Lung (tissue), 12 donors: ENCODE results near the gene ANKRD33B. TPM values are rescaled to one million over a fixed set of nuclear protein-coding genes. Genes with fewer than 3 reads are reported as not detected.

Source experiments
- ATAC-seq: fragments of 200-7000 bp; cut with Tn5 transposase; one replicate; pipeline ENCODE4 v1.9.1; 2020; ENCODE audit warnings: moderate number of reproducible peaks; ENCODE audit not compliant: insufficient read depth, low FRiP score
- DNase-seq, 3 donors: peaks; one replicate each; pipeline ENCODE4 v3.0.0-alpha.2; 2013 to 2017
- H3K27ac ChIP-seq, 2 donors: one replicate each; pipeline ENCODE4 v1.5.1; 2013; ENCODE audit warnings: mild to moderate bottlenecking in 2 of 2, moderate library complexity in 2 of 2, control low read depth in 1 of 2, inconsistent platforms in 1 of 2, low read depth in 1 of 2, low read length in 1 of 2
- H3K27me3 ChIP-seq, 3 donors: one replicate each; pipeline ENCODE4 v1.5.1; 2013; ENCODE audit warnings: low read length in 2 of 3; ENCODE audit not compliant: control insufficient read depth in 3 of 3, insufficient read depth in 3 of 3
- H3K36me3 ChIP-seq, 4 donors: one replicate each; pipeline ENCODE4 v1.5.1; 2013; ENCODE audit warnings: low read length in 4 of 4, mild to moderate bottlenecking in 1 of 4, moderate library complexity in 1 of 4; ENCODE audit not compliant: control insufficient read depth in 4 of 4, insufficient read depth in 4 of 4
- H3K4me1 ChIP-seq, 5 donors: one replicate each; pipeline ENCODE4 v1.5.1; 2013; ENCODE audit warnings: low read length in 5 of 5, mild to moderate bottlenecking in 2 of 5, moderate library complexity in 1 of 5; ENCODE audit not compliant: control insufficient read depth in 5 of 5, insufficient read depth in 5 of 5
- H3K4me3 ChIP-seq: one replicate; pipeline ENCODE4 v1.5.1; 2013; ENCODE audit warnings: mild to moderate bottlenecking, control low read depth, moderate library complexity
- H3K9ac ChIP-seq, 2 donors: one replicate each; pipeline ENCODE4 v1.5.1; 2013; ENCODE audit warnings: low read length in 2 of 2, control low read depth in 1 of 2; ENCODE audit not compliant: insufficient read depth in 1 of 2
- H3K9me3 ChIP-seq, 4 donors: one replicate each; pipeline ENCODE4 v1.5.1; 2013; ENCODE audit warnings: low read length in 3 of 4, mild to moderate bottlenecking in 1 of 4, moderate library complexity in 1 of 4; ENCODE audit not compliant: control insufficient read depth in 4 of 4, insufficient read depth in 3 of 4
- CTCF ChIP-seq: IDR thresholded peaks from 2 replicates; pipeline ENCODE4 v1.5.1; 2012; ENCODE audit warnings: mild to moderate bottlenecking; ENCODE audit errors: control extremely low read depth, extremely low read depth
- WGBS, 2 donors: extraction: QIAGEN DNeasy Blood & Tissue Kit; methylation state at CpG; one replicate each; pipeline ENCODE4 v1.1.7; 2013; 5-methylcytosine and 5-hydroxymethylcytosine counted together
- polyA plus RNA-seq, 2 donors: library from polyadenylated mRNA; stranded (reverse); fragments of 200-250 nt; gene quantifications; one replicate each; pipeline ENCODE4 v1.2.1, GENCODE V29; 2013
- total RNA-seq, 2 donors: library from RNA; depleted of rRNA in 1 of 2; stranded (reverse); fragments of >200 nt in 1 of 2; gene quantifications; one replicate each; pipeline ENCODE4 v1.2.1, GENCODE V29; 2014 to 2021
- donor health status: control.
- donor health status: control.
- donor health status: Bipolar disorder and iron deficiency.
- donor health status: healthy.
- donor health status: DM: yes; HTN: yes; CAD: no.

Gene ANKRD33B
- total and polyA plus RNA-seq, 4 donors: 1.0 to 6.3 (median 2.1) TPM

- H3K27me3 ChIP-seq: peaks cover 0 to 18% (median 4%) of the 10 kb centered on the region in 3 donors
- 56 to 72% methylated on average over 3 of the region's 3 CpGs for WGBS, 2 donors
- H3K36me3 ChIP-seq: no peaks in the 10 kb centered on the region
- no peak overlapping the region for H3K4me3 ChIP-seq
- ATAC-seq (no peak), DNase-seq (no peak)
- no peak overlapping the region for H3K27ac ChIP-seq
- H3K9me3 ChIP-seq: peaks cover 0 to 2% (median 0%) of the 10 kb centered on the region in 4 donors
- no peak overlapping the region for H3K9ac ChIP-seq
- no peak for TF ChIP-seq CTCF
- H3K4me1 ChIP-seq: peaks cover 0 to 6% (median 0%) of the 10 kb centered on the region in 5 donors
These were observed 24.2 kb upstream of the ANKRD33B start for GRCh38 chr5:10539687-10539998.

GRCh38 chr5:10540036-10540544 lies 23.8 kb upstream of the ANKRD33B start:
- peaks cover 0 to 2% (median 0%) of the 10 kb centered on the region in 4 donors for H3K9me3 ChIP-seq
- no peak for TF ChIP-seq CTCF
- no peak overlapping the region for H3K27ac ChIP-seq
- 75 to 79% methylated on average over 11 of the region's 11 CpGs for WGBS, 2 donors
- H3K36me3 ChIP-seq: no peaks in the 10 kb centered on the region
- no peak overlapping the region for H3K9ac ChIP-seq
- DNase-seq (no peak), ATAC-seq (no peak)
- H3K27me3 ChIP-seq: peaks cover 0 to 18% (median 4%) of the 10 kb centered on the region in 3 donors
- no peak overlapping the region for H3K4me3 ChIP-seq
- peaks cover 0 to 6% (median 0%) of the 10 kb centered on the region in 5 donors for H3K4me1 ChIP-seq

GRCh38 chr5:10540951-10541646 lies 22.8 kb upstream of the ANKRD33B start:
- Histone ChIP-seq H3K9me3 (peaks cover 0 to 2% (median 0%) of the 10 kb centered on the region in 4 donors), H3K36me3 (no peaks in the 10 kb centered on the region), H3K4me3 (no peak overlapping the region), H3K9ac (no peak overlapping the region), H3K4me1 (peaks cover 0 to 6% (median 0%) of the 10 kb centered on the region in 5 donors), H3K27ac (no peak overlapping the region), H3K27me3 (peaks cover 0 to 19% (median 5%) of the 10 kb centered on the region in 3 donors)
- ATAC-seq: no peak
- no peak for TF ChIP-seq CTCF
- no peak for DNase-seq
- 75 to 83% methylated on average over 13 of the region's 13 CpGs for WGBS, 2 donors
